HL-60/S4 (cell line): ENCODE results near the gene LRRD1.
"Not testable (repeated sequence)": the region's sequence is repeated elsewhere in the genome, so short reads cannot be mapped to it uniquely, and the experiment has no call there.

Experiments
- in situ Hi-C: fragments of 300-500 bp; cut with MboI; formaldehyde crosslinking; loops from 2 replicates; pipeline ENCODE4 v1.14.3; 2022; ENCODE audit warnings: low sequenced_read_pairs

Gene LRRD1

DNA sequence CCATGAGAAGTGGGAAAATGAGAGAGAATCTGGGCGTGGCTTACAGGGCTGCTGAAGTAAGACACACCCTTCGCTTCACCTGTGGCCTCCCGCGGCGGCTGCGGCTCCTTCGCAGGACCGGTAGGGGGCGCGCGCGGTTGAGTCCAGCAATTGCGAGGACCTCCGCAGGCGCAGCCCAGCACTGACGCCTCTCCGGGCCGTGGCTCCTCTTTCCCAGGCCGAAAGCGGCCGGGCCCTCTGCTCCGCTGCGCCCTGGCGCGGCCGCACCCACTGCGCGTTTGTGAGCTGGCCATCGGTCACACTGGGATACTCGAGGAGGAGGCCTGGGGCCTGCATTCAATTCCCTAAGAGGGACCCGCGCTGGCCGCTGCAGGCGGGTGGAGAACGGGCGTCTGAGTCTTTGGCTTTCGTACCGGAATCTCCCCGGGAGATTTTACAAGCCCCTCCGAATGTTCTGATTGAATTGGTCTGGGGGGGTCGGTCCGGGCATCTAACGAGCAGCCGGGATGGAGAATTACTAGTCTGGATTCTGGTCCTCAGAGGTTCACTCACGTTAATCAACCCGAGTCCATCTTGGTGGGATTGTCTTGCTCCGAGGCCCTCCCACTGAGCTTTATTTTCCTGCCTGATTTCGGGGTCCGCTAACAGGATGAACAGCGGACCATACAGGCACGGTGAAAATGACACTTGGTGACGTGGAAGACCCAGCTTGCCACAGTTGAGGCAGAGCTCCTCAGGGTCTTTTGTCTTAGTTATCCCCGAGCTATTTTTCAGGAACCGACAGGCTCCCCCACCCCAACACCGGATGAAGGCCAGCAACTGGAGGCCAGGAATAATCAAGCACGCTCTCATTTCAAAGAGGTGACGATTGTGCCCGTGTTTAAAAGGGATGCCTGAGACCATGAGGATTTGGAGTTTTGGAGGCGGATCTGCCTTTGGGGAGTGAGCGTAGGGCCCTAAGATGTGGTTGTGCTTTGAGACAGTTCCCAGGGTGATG is at the start of gene LRRD1:
Gene LRRD1, minus strand, starts transcription at position 215 of the 997 bp plus-strand sequence. CDS start 13,940 bp downstream, outside the sequence.
- in situ Hi-C loops: no loop called here

DNA sequence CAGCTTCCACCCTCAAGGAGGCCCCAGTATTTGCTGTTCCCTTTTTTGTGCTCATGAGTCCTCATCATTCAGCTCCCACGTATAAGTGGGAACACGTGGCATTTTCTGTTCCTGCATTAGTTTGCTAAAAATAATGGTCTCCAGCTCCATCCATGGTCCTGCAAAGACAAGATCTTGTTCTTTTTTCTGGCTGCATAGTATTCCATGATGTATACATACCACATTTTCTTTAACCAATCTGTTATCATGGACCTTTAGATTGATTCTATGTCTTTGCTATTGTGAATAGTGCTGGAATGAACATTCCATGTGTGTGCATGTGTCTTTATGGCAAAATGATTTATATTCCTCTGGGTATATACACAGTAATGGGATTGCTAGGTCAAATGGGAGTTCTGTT is 49.8 kb upstream of the LRRD1 start:
- in situ Hi-C loops: no loop called here

DNA sequence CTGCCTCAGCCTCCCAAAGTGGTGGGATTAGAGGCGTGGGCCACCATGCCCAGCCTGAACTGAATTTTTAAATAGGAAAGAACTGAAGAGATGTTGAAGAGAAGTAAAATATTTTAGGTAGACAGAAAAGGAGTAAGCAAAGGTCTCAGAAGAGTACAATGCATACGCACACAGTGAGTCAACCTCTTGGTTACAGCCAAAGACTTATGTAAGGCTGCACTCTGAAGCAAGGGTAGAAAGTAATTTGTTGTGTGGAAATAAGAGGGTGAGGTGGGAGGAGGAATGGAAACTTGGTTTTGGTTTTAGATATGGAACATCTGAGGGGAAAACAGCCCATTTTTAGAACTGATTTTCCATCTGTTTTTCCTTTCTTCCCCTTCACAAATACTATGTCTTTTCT is 49.2 kb upstream of the LRRD1 start:
- in situ Hi-C loops: no loop called here

DNA sequence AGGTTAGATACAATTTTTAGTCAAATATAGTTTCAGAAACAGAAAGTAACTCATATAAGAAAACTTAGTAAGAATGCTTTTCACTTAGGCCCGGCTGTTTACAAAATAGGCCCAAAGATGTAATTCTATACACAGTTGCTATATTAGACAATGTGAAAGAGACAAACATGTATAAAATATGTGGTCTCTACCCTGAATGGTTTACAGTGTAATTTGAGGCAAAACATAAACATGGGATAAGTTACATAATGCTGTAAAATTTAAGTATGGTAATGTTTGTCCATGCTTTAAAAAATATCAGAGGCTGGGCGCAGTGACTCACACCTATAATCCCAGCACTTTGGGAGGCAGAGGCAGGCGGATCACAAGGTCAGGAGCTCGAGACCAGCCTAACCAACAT is 48.0 kb upstream of the LRRD1 start:
- in situ Hi-C loops: no loop called here

DNA sequence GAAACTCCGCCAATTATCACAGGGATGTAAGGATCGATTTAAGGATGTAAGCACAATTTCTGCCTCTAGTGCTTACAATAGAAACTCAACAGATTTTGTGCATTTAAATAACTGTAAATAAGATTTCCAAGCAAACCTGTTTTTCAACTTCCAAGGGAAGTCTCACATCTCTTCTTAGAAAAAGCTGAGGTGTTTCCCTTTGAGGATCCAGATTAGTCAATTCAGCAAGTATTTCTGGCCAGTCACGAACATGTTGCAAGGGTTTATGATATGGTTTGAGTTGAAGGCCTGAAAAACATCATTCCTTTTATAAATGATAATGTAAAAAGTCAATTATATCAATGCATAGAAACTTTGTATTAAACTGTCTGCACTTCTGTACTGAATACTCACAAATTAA is 42.8 kb upstream of the LRRD1 start:
- in situ Hi-C loops: no loop called here

DNA sequence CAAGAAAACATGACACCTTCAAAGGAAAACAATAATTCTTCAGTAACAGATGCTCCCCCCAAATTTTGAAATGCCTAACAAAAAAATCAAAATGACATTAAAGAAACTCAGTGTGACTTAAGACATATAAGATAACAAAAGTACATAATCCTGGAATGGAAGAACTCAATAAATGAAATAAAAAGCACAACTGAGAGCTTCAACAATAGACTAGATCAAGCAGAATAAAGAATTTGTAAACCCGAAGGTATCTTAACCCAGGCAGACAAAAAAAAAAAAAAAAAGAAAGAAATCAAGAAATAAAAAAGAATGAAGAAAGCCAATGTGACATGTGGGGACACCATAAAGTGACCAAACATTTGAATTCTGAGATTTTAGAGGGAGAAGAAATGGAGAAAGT is 27.7 kb upstream of the LRRD1 start:
- in situ Hi-C loops: no loop called here

DNA sequence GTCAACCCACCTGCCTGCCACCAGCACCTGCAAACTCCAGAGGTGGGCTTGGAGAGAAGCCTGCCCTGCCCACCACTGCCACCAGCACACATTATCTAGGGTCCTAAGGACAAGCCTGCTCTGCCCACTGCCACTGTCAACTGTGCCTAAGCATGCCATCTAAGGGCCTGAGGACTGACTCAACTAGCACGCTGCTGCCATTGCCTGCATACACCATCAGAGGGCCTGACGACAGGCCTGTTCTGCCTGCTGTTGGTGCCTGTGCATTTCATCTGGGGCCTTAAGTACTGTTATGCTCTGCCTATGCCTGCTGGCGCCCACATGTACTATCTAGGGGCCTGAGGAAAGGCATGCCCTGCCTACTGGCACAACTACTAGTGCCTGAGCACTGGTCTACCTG is 27.0 kb upstream of the LRRD1 start:
- in situ Hi-C loops: no loop called here

DNA sequence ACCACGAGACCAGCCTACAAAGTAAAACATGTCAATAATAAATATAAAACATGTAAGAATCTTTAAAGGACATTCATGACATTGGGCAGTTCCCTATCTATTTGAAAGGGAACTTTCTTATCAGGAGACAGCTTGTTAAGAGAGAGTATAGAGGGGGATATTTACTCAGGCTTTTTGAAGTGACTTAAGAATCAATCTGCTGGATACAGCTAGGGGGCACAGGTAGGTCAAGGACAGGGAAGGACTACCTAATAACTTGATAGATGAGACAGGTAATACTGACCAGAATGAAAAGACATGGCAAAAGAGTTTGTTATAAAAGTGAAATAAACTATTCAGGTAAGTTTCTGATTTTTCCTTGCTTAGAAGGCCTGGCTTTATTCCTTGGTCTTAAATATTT is 21.8 kb upstream of the LRRD1 start:
- in situ Hi-C loops: no loop called here

DNA sequence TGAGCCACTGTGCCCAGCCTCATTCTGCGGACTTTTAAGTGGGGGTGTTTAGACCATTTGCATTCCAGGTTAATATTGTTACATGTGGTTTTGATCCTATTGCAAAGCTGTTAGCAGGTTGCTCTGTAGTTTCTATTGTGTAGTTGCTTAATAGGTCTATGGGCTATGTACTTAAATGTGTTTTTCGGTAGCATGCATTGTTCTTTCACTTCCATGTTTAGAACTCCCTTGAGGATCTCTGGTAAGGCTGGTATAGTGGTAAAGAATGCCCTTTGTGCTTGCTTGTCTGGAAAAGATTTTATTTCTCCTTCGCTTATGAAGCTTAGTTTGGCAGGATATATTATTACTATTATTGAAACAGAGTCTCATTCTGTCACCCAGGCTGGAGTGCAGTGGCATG is 13.4 kb upstream of the LRRD1 start:
- in situ Hi-C loops: no loop called here

DNA sequence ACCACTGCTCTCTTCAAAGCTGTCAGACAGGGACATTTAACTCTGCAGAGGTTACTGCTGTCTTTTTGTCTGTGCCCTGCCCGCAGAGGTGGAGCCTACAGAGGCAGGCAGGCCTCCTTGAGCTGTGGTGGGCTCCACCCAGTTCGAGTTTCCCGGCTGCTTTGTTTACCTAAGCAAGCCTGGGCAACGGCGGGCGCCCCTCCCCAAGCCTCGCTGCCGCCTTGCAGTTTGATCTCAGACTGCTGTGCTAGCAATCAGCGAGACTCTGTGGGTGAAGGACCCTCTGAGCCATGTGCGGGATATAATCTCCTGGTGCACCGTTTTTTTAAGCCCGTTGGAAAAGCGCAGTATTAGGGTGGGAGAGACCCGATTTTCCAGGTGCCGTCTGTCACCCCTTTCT is 10.3 kb upstream of the LRRD1 start:
- in situ Hi-C loops: not testable (repeated sequence)

DNA sequence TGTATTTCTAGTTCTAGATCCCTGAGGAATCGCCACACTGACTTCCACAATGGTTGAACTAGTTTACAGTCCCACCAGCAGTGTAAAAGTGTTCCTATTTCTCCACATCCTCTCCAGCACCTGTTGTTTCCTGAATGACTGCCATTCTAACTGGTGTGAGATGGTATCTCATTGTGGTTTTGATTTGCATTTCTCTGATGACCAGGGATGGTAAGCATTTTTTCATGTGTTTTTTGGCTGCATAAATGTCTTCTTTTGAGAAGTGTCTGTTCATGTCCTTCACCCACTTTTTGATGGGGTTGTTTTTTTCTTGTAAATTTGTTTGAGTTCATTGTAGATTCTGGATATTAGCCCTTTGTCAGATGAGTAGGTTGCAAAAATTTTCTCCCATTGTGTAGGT is 5.4 kb upstream of the LRRD1 start:
- in situ Hi-C loops: not testable (repeated sequence)

DNA sequence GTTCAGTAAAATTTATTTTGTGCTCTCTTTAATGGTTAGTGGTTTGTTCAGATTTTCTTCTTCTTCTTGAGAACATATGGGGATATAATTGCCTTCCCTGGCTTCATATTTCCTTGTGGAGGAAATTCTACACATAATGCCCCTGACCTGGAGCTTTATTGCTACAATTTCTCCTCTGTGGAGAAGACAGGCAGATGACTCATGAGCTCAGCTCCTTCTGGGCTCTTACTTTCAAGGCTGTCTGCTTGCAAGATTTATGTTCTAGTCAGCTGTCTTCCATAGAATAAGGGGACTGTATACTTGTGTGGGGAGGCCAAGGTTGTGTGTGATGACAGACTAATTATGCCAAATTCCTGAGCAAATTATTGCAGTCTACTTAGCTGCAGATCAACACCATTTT is 1.6 kb downstream of the LRRD1 start:
- in situ Hi-C loops: no loop called here

DNA sequence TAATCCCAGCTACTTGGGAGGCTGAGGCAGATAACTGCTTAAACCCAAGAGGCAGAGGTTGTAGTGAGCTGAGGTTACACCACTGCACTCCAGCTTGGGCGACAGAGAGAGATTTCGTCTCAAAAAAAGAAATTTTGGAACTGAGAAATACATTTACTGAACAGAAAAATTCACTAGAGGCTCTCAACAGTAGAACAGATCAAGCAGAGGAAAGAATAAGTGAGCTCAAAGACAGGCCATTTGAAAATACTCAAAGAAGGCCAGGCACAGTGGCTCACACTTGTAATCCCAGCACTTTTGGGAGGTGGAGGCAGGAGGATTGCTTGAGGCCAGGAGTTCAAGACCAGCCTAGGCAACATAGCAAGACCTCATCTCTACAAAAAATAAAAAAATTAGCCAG is 9.4 kb downstream of the LRRD1 start:
- in situ Hi-C loops: not testable (repeated sequence)

DNA sequence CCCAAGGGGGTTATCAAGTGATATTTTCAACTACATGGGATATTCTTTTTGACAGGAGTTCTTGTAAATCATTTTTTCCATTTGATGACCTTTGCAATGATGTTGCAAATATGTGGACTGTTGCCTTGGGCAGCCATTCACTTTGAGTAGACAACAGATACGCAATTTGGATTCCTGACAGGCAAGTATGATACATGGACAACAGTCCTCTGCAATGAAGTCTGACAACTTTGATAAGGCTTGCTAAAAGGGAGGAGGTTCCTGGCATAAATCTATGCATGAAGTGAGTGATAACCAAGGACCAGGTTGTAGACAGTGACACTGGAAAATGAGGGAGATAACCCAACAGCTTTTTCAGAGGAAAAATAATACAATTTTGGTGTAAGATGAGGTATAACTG is 17.7 kb downstream of the LRRD1 start:
- in situ Hi-C loops: no loop called here

DNA sequence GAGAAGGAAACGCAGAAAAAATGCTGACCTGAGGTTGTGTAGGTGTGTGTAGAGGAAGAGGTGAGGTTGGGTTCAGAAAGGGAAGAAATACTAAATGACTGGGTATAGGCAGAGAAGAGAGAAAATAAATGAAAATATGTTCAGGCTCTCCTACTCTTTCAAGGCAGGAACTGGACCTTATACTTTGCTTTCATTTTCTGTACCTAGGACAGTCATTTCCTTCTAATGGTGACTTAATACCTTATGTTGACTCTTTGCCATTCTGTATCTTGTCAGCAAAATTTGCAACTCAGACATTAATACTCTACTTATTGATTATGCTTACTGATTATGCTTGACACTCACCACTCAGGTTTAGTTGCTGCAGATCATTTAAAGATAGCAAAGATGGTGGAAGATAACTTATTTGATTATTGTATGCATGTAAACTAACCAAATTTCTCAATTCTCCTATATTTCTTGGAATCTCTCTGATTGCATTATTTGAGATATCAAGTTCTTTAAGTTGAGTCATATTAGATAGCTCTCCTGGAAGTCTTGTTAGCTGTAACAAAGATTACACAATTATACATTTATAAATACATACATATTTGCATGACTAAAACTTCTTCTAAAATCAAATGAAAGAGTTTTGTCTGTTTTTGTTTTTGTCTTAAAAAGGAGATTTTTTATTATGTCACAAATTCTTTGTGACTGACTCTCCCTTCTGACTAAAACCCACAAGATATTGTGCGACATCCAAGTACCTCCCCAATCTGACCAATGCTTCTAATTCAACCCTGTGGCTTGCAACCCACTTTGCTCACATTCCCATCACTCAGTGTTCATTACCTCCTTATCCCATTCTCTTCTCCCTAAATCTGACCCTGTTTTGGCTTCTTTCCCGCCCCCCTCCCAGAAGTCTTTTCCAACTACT is 20.0 kb downstream of the LRRD1 start:
- in situ Hi-C loops: no loop called here

DNA sequence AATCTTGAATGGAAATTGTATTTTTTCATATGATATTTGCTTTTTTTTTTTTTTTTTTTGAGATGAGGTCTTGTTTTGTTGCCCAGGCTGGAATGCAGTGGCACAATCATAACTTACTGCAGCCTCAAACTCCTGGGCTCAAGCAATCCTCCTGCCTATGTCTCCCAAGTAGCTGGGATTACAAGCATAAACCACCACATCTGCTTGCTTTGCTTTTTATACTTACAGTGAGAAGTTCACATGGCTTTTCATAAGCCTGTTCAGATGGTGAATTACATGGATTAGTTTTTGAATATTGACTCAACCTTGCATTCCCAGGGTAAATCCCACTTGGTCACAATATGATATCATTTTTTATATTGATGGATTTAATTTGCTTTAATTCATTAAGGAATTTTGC is 22.0 kb downstream of the LRRD1 start:
- in situ Hi-C loops: no loop called here

DNA sequence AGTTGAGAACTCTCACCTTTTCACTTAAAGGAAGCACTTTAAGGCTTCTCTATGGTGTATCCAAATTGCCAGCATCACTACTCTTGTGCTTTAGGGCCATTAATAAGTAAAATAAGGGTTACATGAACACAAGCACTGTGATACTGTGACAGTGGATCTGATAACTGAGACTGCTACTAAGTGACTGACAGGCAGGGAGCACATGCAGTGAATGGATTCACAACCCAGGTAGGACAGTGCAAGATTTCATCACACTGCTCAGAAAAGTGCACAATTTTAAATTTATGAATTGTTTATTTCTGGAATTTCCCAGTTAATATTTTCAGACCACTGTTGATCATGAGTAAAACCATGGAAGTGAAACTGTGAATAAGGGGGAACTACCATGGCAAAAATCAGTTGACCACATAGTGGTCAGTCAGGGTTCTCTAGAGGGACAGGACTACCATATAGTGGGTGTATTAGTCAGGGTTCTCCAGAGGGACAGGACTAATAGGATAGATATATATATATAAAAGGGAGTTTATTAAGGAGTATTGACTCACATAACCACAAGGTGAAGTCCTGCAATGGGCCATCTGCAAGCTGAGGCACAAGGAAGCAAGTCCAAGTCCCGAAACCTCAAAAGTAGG is 23.7 kb downstream of the LRRD1 start:
- in situ Hi-C loops: no loop called here

DNA sequence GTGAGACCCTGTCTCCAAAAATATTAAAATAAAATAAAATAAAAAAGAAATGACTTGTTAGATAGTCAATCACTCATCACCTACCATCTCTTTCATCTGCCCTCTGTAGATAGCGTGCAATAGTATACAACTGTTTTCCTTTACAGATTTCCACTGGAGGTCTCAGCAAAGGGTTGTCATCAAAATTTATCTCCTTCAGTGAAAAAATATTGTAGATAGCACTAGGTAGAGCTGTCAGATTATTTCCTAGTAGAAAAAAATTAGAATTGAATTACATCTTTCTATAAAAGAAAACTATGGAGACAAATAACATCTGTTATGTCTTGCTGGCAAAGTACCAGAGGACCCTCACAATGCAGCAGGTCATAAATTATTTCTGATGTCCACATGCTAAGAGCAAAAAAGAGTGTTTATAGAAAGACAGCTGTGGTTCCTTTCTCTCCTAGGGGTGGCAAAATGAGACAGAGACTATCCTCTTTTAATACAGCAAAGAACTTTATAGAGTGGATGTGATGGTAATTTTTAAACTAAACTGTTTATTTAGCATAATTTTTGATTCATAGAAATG is 28.4 kb downstream of the LRRD1 start:
- in situ Hi-C loops: no loop called here

DNA sequence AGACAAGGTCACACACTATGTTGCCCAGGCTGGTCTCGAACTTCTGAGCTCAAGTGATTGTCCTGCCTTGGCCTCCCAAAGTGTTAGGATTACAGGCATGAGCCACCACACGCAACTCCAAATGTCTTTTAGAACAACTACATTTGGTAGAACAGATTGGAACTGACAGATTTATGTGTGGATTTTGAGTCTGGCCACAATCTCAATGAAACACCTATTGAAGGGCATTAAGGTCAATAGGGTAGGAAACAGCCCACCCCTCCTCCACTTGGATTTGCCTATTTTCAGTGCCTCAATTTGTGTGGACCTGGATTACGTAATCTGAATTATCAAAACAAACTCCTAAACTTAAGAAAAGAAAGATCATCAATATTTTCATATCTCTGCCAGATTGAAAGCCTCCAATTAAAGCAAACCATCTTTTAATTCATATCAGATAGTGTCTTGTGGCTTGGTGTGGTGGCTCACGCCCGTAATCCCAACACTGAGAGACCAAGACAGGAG is 29.2 kb downstream of the LRRD1 start:
- in situ Hi-C loops: no loop called here

DNA sequence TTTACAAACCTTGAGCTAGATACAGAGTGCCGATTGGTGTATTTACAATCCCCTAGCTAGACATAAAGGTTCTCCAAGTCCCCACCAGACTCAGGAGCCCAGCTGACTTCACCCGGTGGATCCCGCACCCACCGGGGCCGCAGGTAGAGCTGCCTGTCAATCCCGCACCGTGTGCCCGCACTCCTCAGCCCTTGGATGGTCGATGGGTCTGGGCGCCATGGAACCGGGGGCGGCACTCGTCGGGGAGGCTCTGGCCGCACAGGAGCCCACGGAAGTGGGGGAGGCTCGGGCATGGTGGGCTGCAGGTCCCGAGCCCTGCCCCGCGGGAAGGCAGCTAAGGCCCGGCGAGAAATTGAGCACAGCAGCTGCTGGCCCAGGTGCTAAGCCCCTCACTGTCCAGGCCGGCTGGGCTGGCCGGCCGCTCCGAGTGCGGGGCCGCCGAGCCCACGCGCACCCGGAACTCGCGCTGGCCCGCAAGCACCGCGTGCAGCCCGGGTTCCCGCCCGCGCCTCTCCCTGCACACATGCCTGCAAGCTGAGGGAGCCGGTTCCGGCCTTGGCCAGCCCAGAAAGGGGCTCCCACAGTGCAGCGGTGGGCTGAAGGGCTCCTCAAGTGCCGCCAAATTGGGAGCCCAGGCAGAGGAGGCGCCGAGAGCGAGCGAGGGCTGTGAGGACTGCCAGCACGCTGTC is 35.6 kb downstream of the LRRD1 start:
- in situ Hi-C loops: not testable (repeated sequence)
